ENCODE results near the gene TAF9. TPM values are rescaled to one million over a fixed set of nuclear protein-coding genes. Genes with fewer than 3 reads are reported as not detected.
A peak's percentile ranks its signal among the peaks of the same experiment; 100 is the strongest.

TAF9 gene
- total RNA-seq, 6 experiments from 2014 or later: 15.5 to 33.8 (median 26.0) TPM

DNA sequence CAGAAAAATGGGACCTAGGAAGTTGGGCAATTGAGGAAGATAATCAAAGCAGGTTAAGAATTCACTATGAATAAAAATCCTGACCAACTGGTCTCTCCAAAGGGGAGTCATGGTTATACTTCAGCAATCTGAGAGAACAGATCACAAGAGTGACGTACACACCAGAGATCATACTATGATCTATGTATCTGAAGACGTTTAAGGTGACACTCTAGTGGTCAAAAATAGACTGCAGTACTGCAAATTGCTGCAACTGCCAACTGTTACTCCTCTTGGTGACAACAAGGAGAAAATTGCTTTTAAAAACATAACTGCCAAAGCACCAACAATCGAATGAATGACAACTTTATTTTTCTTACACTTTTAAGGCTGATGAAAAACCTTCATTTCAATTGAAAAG lies 4.9 kb downstream of the TAF9 start:
- Histone ChIP-seq H3K4me3 (no peak overlapping the region), H3K27ac (no peak overlapping the region), H3K27me3 (no peaks in the 10 kb centered on the region), H3K36me3 (peaks cover 0 to 39% (median 6%) of the 10 kb centered on the region in 4 donors), H3K4me1 (peaks cover 0 to 4% (median 0%) of the 10 kb centered on the region in 4 donors), H3K9me3 (no peaks in the 10 kb centered on the region)
- no peak for TF ChIP-seq POLR2A (IDR thresholded peaks at IDR 0.05)
- TF ChIP-seq, protein P1, sequence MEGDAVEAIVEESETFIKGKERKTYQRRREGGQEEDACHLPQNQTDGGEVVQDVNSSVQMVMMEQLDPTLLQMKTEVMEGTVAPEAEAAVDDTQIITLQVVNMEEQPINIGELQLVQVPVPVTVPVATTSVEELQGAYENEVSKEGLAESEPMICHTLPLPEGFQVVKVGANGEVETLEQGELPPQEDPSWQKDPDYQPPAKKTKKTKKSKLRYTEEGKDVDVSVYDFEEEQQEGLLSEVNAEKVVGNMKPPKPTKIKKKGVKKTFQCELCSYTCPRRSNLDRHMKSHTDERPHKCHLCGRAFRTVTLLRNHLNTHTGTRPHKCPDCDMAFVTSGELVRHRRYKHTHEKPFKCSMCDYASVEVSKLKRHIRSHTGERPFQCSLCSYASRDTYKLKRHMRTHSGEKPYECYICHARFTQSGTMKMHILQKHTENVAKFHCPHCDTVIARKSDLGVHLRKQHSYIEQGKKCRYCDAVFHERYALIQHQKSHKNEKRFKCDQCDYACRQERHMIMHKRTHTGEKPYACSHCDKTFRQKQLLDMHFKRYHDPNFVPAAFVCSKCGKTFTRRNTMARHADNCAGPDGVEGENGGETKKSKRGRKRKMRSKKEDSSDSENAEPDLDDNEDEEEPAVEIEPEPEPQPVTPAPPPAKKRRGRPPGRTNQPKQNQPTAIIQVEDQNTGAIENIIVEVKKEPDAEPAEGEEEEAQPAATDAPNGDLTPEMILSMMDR (IDR thresholded peaks at IDR 0.05): peak in 2 of 4 donors; percentile 12 to 15
- intact Hi-C loops (cut with DNase I): no loop called here
- no peak for DNase-seq
- no peak for ATAC-seq
- 64% methylated on average over 3 of the region's 3 CpGs for WGBS (ENCODE audit: insufficient coverage, low coverage, low lambda C conversion rate, missing lambda C conversion rate)

DNA sequence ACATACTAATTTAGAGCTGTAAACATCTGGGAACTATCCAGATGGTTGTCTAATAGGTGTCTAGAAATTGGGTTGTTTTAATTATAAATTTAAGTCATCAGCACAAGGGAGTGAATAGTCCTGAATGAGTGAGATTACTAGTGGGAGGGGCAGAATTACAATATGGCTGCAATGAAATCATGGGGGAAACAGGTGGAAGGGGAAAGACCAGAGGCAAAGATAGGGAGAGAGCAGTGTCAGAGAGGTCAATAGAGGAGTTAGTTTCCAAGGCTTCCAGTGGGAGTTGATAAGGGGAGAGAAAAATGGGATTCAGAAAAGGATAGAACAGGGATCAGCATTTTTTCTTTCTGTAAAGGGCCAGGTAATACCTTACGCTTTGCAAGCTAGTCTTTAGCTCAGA lies 8.9 kb downstream of the TAF9 start:
- TF ChIP-seq POLR2A (IDR thresholded peaks at IDR 0.05): no peak
- TF ChIP-seq, protein P1 (IDR thresholded peaks at IDR 0.05): no peak
- no peak for DNase-seq
- WGBS (ENCODE audit: insufficient coverage, low coverage, low lambda C conversion rate, missing lambda C conversion rate): 100% methylated on average over 1 of the region's 1 CpG
- Histone ChIP-seq H3K27me3 (no peaks in the 10 kb centered on the region), H3K4me1 (no peaks in the 10 kb centered on the region), H3K27ac (no peak overlapping the region), H3K36me3 (peaks cover 0 to 26% (median 4%) of the 10 kb centered on the region in 4 donors), H3K4me3 (no peak overlapping the region), H3K9me3 (no peaks in the 10 kb centered on the region)
- no peak for ATAC-seq
- intact Hi-C loops (cut with DNase I): no loop called here

DNA sequence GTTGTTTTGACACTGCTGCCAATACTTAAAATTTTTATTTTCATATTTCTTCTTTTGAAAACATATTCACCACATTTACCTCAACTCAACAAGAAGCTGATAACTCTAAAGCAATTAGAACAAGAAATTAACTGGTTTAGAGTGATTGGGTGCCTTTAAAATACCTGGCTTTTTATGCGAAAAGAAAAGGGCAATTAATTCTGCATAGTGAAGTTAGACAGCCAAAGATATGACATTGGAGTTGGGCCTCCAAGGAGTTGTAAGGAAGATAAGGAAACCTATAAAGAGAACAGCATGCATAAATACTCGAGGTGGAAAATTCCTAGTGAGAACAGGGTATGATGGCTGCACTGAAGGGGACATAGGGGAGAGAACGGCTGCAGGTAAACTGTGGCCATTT lies 9.6 kb downstream of the TAF9 start:
- Histone ChIP-seq H3K27me3 (no peaks in the 10 kb centered on the region), H3K4me1 (no peaks in the 10 kb centered on the region), H3K4me3 (no peak overlapping the region), H3K9me3 (no peaks in the 10 kb centered on the region), H3K36me3 (peaks cover 0 to 26% (median 6%) of the 10 kb centered on the region in 4 donors), H3K27ac (no peak overlapping the region)
- TF ChIP-seq, protein P1 (IDR thresholded peaks at IDR 0.05): no peak
- no peak for TF ChIP-seq POLR2A (IDR thresholded peaks at IDR 0.05)
- DNase-seq (no peak), ATAC-seq (no peak)
- 92% methylated on average over 3 of the region's 3 CpGs for WGBS (ENCODE audit: insufficient coverage, low coverage, low lambda C conversion rate, missing lambda C conversion rate)
- intact Hi-C loops (cut with DNase I): no loop called here

DNA sequence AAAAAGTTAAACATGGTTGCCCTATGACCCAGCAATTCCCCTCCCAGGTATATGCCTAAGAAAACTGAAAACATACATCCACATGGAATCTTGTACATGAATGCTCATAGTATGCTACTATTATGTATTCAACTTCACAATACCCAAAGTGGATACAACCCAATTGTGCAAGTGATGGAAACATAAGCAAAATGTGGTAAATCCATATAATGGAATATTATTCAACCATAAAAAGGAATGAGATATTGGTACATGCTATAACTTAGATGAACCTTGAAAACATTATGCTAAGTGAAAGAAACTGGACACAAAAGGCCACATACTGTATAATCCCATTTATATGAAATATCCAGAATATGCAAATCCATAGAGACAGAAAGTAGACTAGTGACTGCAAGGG lies 18.7 kb downstream of the TAF9 start:
- TF ChIP-seq POLR2A (IDR thresholded peaks at IDR 0.05): no peak
- TF ChIP-seq, protein P1 (IDR thresholded peaks at IDR 0.05): no peak
- Histone ChIP-seq H3K4me3 (no peak overlapping the region), H3K27me3 (no peaks in the 10 kb centered on the region), H3K4me1 (no peaks in the 10 kb centered on the region), H3K9me3 (no peaks in the 10 kb centered on the region), H3K36me3 (peaks cover 0 to 35% (median 14%) of the 10 kb centered on the region in 4 donors), H3K27ac (no peak overlapping the region)
- intact Hi-C loops (cut with DNase I): no loop called here
- DNase-seq (no peak), ATAC-seq (no peak)

DNA sequence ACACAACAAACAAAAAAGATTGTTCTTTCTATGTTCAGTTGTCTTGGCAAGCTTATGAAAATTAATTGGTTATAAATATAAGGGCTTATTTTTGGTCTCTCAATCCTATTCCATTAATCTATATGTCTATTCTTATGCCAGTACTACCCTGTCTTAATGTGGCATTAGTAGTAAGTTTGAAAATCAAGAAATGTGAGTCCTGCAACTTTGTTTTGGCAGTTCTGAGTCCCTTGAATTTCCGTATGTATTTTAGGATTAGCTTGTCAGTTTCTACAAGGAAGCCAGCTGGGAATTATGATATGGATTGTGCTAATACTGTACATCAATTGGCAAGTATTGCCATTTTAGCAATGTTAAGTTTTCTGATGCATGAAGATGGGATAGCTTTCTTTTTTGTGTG lies 26.2 kb downstream of the TAF9 start:
- DNase-seq (no peak), ATAC-seq (no peak)
- Histone ChIP-seq H3K27ac (no peak overlapping the region), H3K9me3 (no peaks in the 10 kb centered on the region), H3K4me1 (no peaks in the 10 kb centered on the region), H3K27me3 (no peaks in the 10 kb centered on the region), H3K36me3 (no peaks in the 10 kb centered on the region), H3K4me3 (no peak overlapping the region)
- TF ChIP-seq, protein P1 (IDR thresholded peaks at IDR 0.05): no peak
- TF ChIP-seq POLR2A (IDR thresholded peaks at IDR 0.05): no peak
- intact Hi-C loops (cut with DNase I): no loop called here
- WGBS (ENCODE audit: insufficient coverage, low coverage, low lambda C conversion rate, missing lambda C conversion rate): 92% methylated on average over 1 of the region's 1 CpG

Measured in right lobe of liver (tissue), 6 donors.